GM21717 (cell line): Measurements from ENCODE around the gene NR3C2.
A peak's percentile ranks its signal among the peaks of the same experiment; 100 is the strongest.
"Not testable (repeated sequence)": the region's sequence is repeated elsewhere in the genome, so short reads cannot be mapped to it uniquely, and the experiment has no call there.

Experiments used
- ATAC-seq: cut with Tn5 transposase; IDR thresholded peaks from one replicate; pipeline ENCODE4 v1.9.1; 2021; ENCODE audit warnings: mild to moderate bottlenecking, moderate library complexity; ENCODE audit not compliant: unreplicated experiment

The NR3C2 gene

GRCh38 chr4:148224476-148224875, 217.7 kb downstream of the NR3C2 start:
- no peak for ATAC-seq

- ATAC-seq = no peak
Measured at GRCh38 chr4:148222991-148223660, 219.1 kb downstream of the NR3C2 start.

GRCh38 chr4:148216866-148217814, 225.1 kb downstream of the NR3C2 start:
- peak; percentile 96 for ATAC-seq

GRCh38 chr4:148216321-148216720, 225.9 kb downstream of the NR3C2 start:
- ATAC-seq = peak; percentile 7

- no peak for ATAC-seq
Measured at GRCh38 chr4:148215202-148215601, 227.0 kb downstream of the NR3C2 start.

- no peak for ATAC-seq
Measured at GRCh38 chr4:148214529-148215166, 227.6 kb downstream of the NR3C2 start.

GRCh38 chr4:148211533-148211932, 230.7 kb downstream of the NR3C2 start:
- ATAC-seq = no peak

- ATAC-seq = no peak
Measured at GRCh38 chr4:148210661-148211060, 231.6 kb downstream of the NR3C2 start.

- ATAC-seq = no peak
Measured at GRCh38 chr4:148207068-148207467, 235.1 kb downstream of the NR3C2 start.

GRCh38 chr4:148205476-148205875, 236.7 kb downstream of the NR3C2 start:
- ATAC-seq = no peak

GRCh38 chr4:148204892-148205291, 237.3 kb downstream of the NR3C2 start:
- ATAC-seq = no peak

- ATAC-seq = no peak
Measured at GRCh38 chr4:148204171-148204570, 238.0 kb downstream of the NR3C2 start.

- ATAC-seq = no peak
Measured at GRCh38 chr4:148203056-148203898, 238.9 kb downstream of the NR3C2 start.

- ATAC-seq = no peak
Measured at GRCh38 chr4:148200960-148201359, 241.3 kb downstream of the NR3C2 start.

- no peak for ATAC-seq
Measured at GRCh38 chr4:148196164-148196563, 246.1 kb downstream of the NR3C2 start.

GRCh38 chr4:148192526-148192925, 249.7 kb downstream of the NR3C2 start:
- no peak for ATAC-seq

GRCh38 chr4:148187454-148188222, 254.6 kb downstream of the NR3C2 start:
- not testable (repeated sequence) for ATAC-seq

- ATAC-seq = no peak
Measured at GRCh38 chr4:148184922-148185321, 257.3 kb downstream of the NR3C2 start.

- ATAC-seq = no peak
Measured at GRCh38 chr4:148182230-148182911, 259.8 kb downstream of the NR3C2 start.
